ENCODE data around the gene ABCC11.

ABCC11 gene

GRCh38 chr16:48139517-48139916 lies 107.8 kb downstream of the ABCC11 start:
- DNase-seq (ENCODE audit: low read depth, low spot score): no peak
- Histone ChIP-seq H3K36me3 (ENCODE audit: insufficient read depth, insufficient read length, low read length) (no peaks in the 10 kb centered on the region), H3K9me3 (ENCODE audit: insufficient read depth, low read length) (no peaks in the 10 kb centered on the region), H3K4me1 (ENCODE audit: insufficient read depth, insufficient read length) (no peaks in the 10 kb centered on the region), H3K9ac (ENCODE audit: insufficient read length, low read depth) (no peak overlapping the region), H3K27me3 (ENCODE audit: insufficient read depth, insufficient read length) (no peaks in the 10 kb centered on the region), H3K4me3 (ENCODE audit: insufficient read length, low read depth) (no peak overlapping the region)
- TF ChIP-seq ZNF274 (IDR thresholded peaks at IDR 0.05; ENCODE audit: low read depth, low read length): no peak
- no peak for TF ChIP-seq SUZ12 (IDR thresholded peaks at IDR 0.05; ENCODE audit: extremely low read depth, insufficient read depth, insufficient read length)
- TF ChIP-seq YY1 (IDR thresholded peaks at IDR 0.05; ENCODE audit: insufficient read depth, insufficient read length): no peak

DNA sequence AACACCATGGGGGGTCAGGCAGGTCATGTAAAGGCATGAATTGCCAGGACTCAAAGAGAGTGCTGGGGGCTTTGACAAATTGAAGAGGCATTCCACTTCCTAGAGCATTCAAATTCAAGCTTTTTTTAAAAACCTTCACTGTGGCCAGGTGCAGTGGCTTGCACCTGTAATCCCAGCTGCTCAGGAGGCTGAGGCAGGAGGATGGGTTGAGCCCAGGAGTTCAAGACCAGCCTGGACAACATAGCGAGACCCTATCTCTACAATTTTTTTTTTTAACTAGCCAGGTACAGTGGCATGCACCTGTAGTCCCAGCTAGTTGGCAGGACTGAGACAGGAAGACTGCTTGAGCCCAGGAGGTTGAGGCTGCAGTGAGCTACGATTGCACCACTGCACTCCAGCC lies 108.8 kb downstream of the ABCC11 start:
- Histone ChIP-seq H3K4me3 (ENCODE audit: insufficient read length, low read depth) (no peak overlapping the region), H3K36me3 (ENCODE audit: insufficient read depth, insufficient read length, low read length) (no peaks in the 10 kb centered on the region), H3K9me3 (ENCODE audit: insufficient read depth, low read length) (no peaks in the 10 kb centered on the region), H3K4me1 (ENCODE audit: insufficient read depth, insufficient read length) (no peaks in the 10 kb centered on the region), H3K27me3 (ENCODE audit: insufficient read depth, insufficient read length) (no peaks in the 10 kb centered on the region), H3K9ac (ENCODE audit: insufficient read length, low read depth) (no peak overlapping the region)
- no peak for TF ChIP-seq YY1 (IDR thresholded peaks at IDR 0.05; ENCODE audit: insufficient read depth, insufficient read length)
- no peak for TF ChIP-seq SUZ12 (IDR thresholded peaks at IDR 0.05; ENCODE audit: extremely low read depth, insufficient read depth, insufficient read length)
- no peak for TF ChIP-seq ZNF274 (IDR thresholded peaks at IDR 0.05; ENCODE audit: low read depth, low read length)
- DNase-seq (ENCODE audit: low read depth, low spot score): peak; percentile 39

DNA sequence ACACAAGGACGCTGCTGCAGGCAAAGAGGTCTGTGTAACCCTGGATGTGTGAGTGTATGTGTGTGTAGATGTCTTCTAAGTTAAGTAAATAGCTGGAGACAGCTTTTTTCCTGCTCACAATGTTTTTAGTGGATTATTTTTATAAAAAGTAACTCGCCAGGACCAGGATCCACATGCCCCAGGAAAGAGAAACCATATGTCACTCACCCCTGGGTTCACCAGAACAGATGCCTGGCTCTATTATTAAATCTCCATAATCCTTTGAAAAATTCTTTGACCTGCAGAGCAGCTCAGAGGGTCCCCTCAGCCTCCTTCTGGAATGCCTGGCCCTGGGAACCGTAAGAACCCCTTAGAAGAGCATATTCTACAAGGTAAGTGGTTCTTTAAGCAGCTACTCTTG lies 109.5 kb downstream of the ABCC11 start:
- H3K27me3 ChIP-seq (ENCODE audit: insufficient read depth, insufficient read length): no peaks in the 10 kb centered on the region
- H3K9me3 ChIP-seq (ENCODE audit: insufficient read depth, low read length): no peaks in the 10 kb centered on the region
- TF ChIP-seq SUZ12 (IDR thresholded peaks at IDR 0.05; ENCODE audit: extremely low read depth, insufficient read depth, insufficient read length): no peak
- TF ChIP-seq YY1 (IDR thresholded peaks at IDR 0.05; ENCODE audit: insufficient read depth, insufficient read length): no peak
- TF ChIP-seq ZNF274 (IDR thresholded peaks at IDR 0.05; ENCODE audit: low read depth, low read length): no peak

DNA sequence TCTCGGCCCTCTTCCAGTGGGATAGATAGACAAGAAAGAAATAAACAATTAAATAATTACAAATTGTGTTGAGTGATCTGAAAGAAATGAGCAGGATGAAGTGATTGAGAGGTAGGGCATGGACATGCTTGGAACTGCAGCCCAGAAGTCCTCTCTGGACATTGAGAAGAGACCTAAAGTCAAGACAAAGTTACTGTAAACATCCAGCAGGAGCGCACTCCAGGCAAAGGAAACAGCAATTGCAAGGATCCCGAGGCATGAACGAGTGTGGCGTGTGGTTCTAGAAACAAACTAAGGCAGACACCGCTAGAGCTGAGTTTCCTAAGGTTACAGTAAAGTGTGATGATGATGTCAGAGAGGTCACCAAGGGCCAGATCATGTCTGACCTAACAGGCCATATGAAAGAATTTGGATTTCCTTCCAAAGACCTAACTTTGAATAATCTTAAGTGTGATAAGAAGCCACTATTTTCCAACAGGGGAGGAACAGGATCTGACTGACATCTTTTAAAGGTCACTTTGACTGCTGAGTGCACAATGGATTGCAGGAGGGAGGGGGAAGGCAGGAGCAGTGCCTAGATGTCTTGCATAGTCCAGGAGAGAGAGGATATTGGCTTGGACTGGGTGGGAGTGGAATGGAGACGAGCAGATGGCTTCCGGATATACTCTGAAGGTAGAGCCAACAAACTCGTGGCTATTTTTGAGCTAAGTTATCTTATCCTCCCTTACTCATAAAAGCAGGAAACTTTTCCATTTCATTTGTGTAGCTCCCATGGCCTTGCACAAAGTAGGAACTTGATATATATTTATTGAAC lies 110.6 kb downstream of the ABCC11 start:
- Histone ChIP-seq H3K27me3 (ENCODE audit: insufficient read depth, insufficient read length) (no peaks in the 10 kb centered on the region), H3K9me3 (ENCODE audit: insufficient read depth, low read length) (no peaks in the 10 kb centered on the region), H3K4me3 (ENCODE audit: insufficient read length, low read depth) (no peak overlapping the region), H3K9ac (ENCODE audit: insufficient read length, low read depth) (no peak overlapping the region), H3K4me1 (ENCODE audit: insufficient read depth, insufficient read length) (no peaks in the 10 kb centered on the region), H3K36me3 (ENCODE audit: insufficient read depth, insufficient read length, low read length) (no peaks in the 10 kb centered on the region)
- no peak for DNase-seq (ENCODE audit: low read depth, low spot score)
- no peak for TF ChIP-seq SUZ12 (IDR thresholded peaks at IDR 0.05; ENCODE audit: extremely low read depth, insufficient read depth, insufficient read length)
- no peak for TF ChIP-seq YY1 (IDR thresholded peaks at IDR 0.05; ENCODE audit: insufficient read depth, insufficient read length)

More for the DNA sequence above, 109.5 kb downstream of the ABCC11 start:
- Histone ChIP-seq H3K4me3 (ENCODE audit: insufficient read length, low read depth) (no peak overlapping the region), H3K36me3 (ENCODE audit: insufficient read depth, insufficient read length, low read length) (no peaks in the 10 kb centered on the region), H3K9ac (ENCODE audit: insufficient read length, low read depth) (no peak overlapping the region), H3K4me1 (ENCODE audit: insufficient read depth, insufficient read length) (no peaks in the 10 kb centered on the region)
- DNase-seq (ENCODE audit: low read depth, low spot score): no peak

- H3K9me3 ChIP-seq (ENCODE audit: insufficient read depth, low read length): no peaks in the 10 kb centered on the region
Observed at GRCh38 chr16:48133455-48134211, 113.7 kb downstream of the ABCC11 start.

DNA sequence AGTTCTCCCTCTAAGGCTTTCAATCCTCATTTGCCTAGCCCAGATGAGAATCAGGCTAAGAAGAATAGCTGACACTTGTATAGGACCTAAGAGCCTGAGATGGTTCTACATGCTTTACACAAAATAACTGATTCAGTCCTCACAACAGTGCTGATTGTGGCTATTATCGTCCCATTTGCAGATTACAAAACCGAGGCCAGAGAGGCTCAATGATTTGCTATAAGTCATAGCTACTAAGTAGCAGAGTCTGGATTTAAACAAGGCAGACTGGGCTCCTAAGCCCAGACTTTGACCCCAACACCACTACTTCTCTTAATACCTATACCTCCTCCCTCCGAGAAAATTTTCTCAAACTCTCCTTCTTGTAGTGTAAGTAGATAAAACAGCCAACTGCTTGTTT lies 114.6 kb downstream of the ABCC11 start:
- no peak for TF ChIP-seq SUZ12 (IDR thresholded peaks at IDR 0.05; ENCODE audit: extremely low read depth, insufficient read depth, insufficient read length)
- TF ChIP-seq ZNF274 (IDR thresholded peaks at IDR 0.05; ENCODE audit: low read depth, low read length): no peak
- Histone ChIP-seq H3K4me3 (ENCODE audit: insufficient read length, low read depth) (no peak overlapping the region), H3K4me1 (ENCODE audit: insufficient read depth, insufficient read length) (no peaks in the 10 kb centered on the region), H3K36me3 (ENCODE audit: insufficient read depth, insufficient read length, low read length) (no peaks in the 10 kb centered on the region), H3K9ac (ENCODE audit: insufficient read length, low read depth) (no peak overlapping the region), H3K9me3 (ENCODE audit: insufficient read depth, low read length) (no peaks in the 10 kb centered on the region), H3K27me3 (ENCODE audit: insufficient read depth, insufficient read length) (no peaks in the 10 kb centered on the region)
- no peak for DNase-seq (ENCODE audit: low read depth, low spot score)

More at GRCh38 chr16:48133455-48134211, 113.7 kb downstream of the ABCC11 start:
- DNase-seq (ENCODE audit: low read depth, low spot score): no peak
- Histone ChIP-seq H3K36me3 (ENCODE audit: insufficient read depth, insufficient read length, low read length) (no peaks in the 10 kb centered on the region), H3K4me3 (ENCODE audit: insufficient read length, low read depth) (no peak overlapping the region), H3K4me1 (ENCODE audit: insufficient read depth, insufficient read length) (no peaks in the 10 kb centered on the region), H3K27me3 (ENCODE audit: insufficient read depth, insufficient read length) (no peaks in the 10 kb centered on the region), H3K9ac (ENCODE audit: insufficient read length, low read depth) (no peak overlapping the region)
- TF ChIP-seq ZNF274 (IDR thresholded peaks at IDR 0.05; ENCODE audit: low read depth, low read length) (no peak), YY1 (IDR thresholded peaks at IDR 0.05; ENCODE audit: insufficient read depth, insufficient read length) (no peak), SUZ12 (IDR thresholded peaks at IDR 0.05; ENCODE audit: extremely low read depth, insufficient read depth, insufficient read length) (no peak)

DNA sequence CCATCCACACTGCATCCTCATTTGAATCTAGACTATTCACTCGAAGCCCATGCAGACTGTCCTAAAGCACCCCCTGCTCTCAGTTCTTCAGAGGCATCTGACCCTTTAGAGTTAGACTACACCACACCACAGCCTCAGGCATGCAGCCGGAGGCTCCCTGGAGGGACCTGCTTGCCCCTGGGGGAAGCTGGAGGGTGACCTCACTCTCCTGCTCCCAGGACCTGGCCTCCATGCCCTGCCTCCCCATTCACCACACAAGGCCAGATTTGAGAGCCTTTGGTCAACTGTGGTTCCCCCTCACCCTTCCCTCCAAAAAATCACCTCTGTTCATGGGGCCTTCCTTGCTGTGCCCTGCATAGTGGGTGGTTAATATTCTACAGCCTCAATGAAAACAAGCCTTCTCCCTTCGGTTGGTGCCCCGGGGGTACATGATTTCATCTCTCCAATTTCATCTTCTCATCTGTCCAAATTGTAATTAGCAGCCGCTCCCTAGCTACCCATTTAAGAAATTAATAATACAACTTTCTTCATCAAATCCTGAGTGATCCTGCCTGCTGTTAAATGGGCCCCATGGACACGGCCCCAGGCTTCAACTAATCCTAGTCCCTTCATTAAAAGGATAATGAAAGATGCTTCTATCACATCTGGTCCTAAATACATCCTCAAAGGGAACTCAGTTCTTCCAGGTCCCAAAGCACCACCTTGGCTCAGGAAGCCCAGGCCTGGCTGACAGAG lies 116.0 kb downstream of the ABCC11 start:
- no peak for DNase-seq (ENCODE audit: low read depth, low spot score)
- H3K4me1 ChIP-seq (ENCODE audit: insufficient read depth, insufficient read length): peaks cover 2% of the 10 kb centered on the region
- H3K9ac ChIP-seq (ENCODE audit: insufficient read length, low read depth): no peak overlapping the region
- no peak overlapping the region for H3K4me3 ChIP-seq (ENCODE audit: insufficient read length, low read depth)
- H3K27me3 ChIP-seq (ENCODE audit: insufficient read depth, insufficient read length): no peaks in the 10 kb centered on the region
- H3K9me3 ChIP-seq (ENCODE audit: insufficient read depth, low read length): no peaks in the 10 kb centered on the region
- H3K36me3 ChIP-seq (ENCODE audit: insufficient read depth, insufficient read length, low read length): no peaks in the 10 kb centered on the region
- TF ChIP-seq YY1 (IDR thresholded peaks at IDR 0.05; ENCODE audit: insufficient read depth, insufficient read length): no peak
- no peak for TF ChIP-seq ZNF274 (IDR thresholded peaks at IDR 0.05; ENCODE audit: low read depth, low read length)
- no peak for TF ChIP-seq SUZ12 (IDR thresholded peaks at IDR 0.05; ENCODE audit: extremely low read depth, insufficient read depth, insufficient read length)

Measured in NT2/D1 (cell line).